RWPE2 (cell line): ENCODE results near the gene CD300LB.

Experiments
- ATAC-seq: fragments of 200-7000 bp; cut with Tn5 transposase; 3 replicates; pipeline ENCODE4 v1.9.1; 2021; ENCODE audit warnings: low read depth
- DNase-seq: peaks from one replicate; pipeline ENCODE4 v3.0.0-alpha.2; 2020; ENCODE audit warnings: low spot score
- H3K27ac ChIP-seq: fragments of 450-650 bp; 2 replicates; pipeline ENCODE4 v1.5.1; 2017; ENCODE audit warnings: mild to moderate bottlenecking; ENCODE audit not compliant: poor library complexity, severe bottlenecking
- H3K27me3 ChIP-seq: fragments of 250-450 bp; sonication (Bioruptor Pico); 2 replicates; pipeline ENCODE4 v1.5.1; 2021; ENCODE audit warnings: mild to moderate bottlenecking, moderate library complexity; ENCODE audit not compliant: insufficient read depth, poor library complexity, severe bottlenecking
- H3K36me3 ChIP-seq: fragments of 250-450 bp; sonication (Bioruptor Pico); 2 replicates; pipeline ENCODE4 v1.5.1; 2020; ENCODE audit warnings: low read depth, mild to moderate bottlenecking, moderate library complexity
- H3K4me1 ChIP-seq: fragments of 250-450 bp; sonication (Bioruptor Pico); 2 replicates; pipeline ENCODE4 v1.5.1; 2021; ENCODE audit warnings: mild to moderate bottlenecking, moderate library complexity; ENCODE audit not compliant: insufficient read depth, poor library complexity, severe bottlenecking
- H3K4me3 ChIP-seq: fragments of 250-450 bp; sonication (Bioruptor Pico); 2 replicates; pipeline ENCODE4 v1.5.1; 2021; ENCODE audit warnings: mild to moderate bottlenecking, moderate library complexity; ENCODE audit not compliant: severe bottlenecking
- H3K9me3 ChIP-seq: fragments of 250-450 bp; sonication (Bioruptor Pico); 2 replicates; pipeline ENCODE4 v1.5.1; 2021; ENCODE audit warnings: mild to moderate bottlenecking, moderate library complexity; ENCODE audit not compliant: severe bottlenecking
- CTCF ChIP-seq: fragments of 450-650 bp; IDR thresholded peaks from one replicate; pipeline ENCODE4 v1.5.1; 2017; ENCODE audit warnings: mild to moderate bottlenecking, moderate library complexity; ENCODE audit not compliant: poor library complexity, severe bottlenecking

CD300LB gene

GRCh38 chr17:74502861-74503260, 28.4 kb downstream of the CD300LB start:
- DNase-seq (no peak), ATAC-seq (no peak)
- H3K27me3 ChIP-seq, result no peaks in the 10 kb centered on the region

GRCh38 chr17:74499992-74500391, 31.3 kb downstream of the CD300LB start:
- no peak overlapping the region for H3K4me3 ChIP-seq
- no peaks in the 10 kb centered on the region for H3K36me3 ChIP-seq
- no peaks in the 10 kb centered on the region for H3K9me3 ChIP-seq
- no peak for TF ChIP-seq CTCF
- ATAC-seq, result no peak
- DNase-seq, result no peak
- H3K27me3 ChIP-seq, result no peaks in the 10 kb centered on the region
- H3K27ac ChIP-seq, result no peak overlapping the region
- H3K4me1 ChIP-seq, result no peaks in the 10 kb centered on the region

More at GRCh38 chr17:74502861-74503260, 28.4 kb downstream of the CD300LB start:
- TF ChIP-seq CTCF, result no peak
- no peak overlapping the region for H3K4me3 ChIP-seq
- H3K36me3 ChIP-seq, result no peaks in the 10 kb centered on the region
- H3K27ac ChIP-seq, result no peak overlapping the region
- H3K9me3 ChIP-seq, result no peaks in the 10 kb centered on the region
- H3K4me1 ChIP-seq, result no peaks in the 10 kb centered on the region

GRCh38 chr17:74497471-74497870, 33.8 kb downstream of the CD300LB start:
- TF ChIP-seq CTCF, result no peak
- Histone ChIP-seq H3K9me3 (no peaks in the 10 kb centered on the region), H3K27ac (no peak overlapping the region), H3K36me3 (no peaks in the 10 kb centered on the region), H3K4me3 (no peak overlapping the region), H3K27me3 (no peaks in the 10 kb centered on the region), H3K4me1 (no peaks in the 10 kb centered on the region)
- DNase-seq, result no peak
- no peak for ATAC-seq

GRCh38 chr17:74493331-74493833, 37.9 kb downstream of the CD300LB start:
- H3K27me3 ChIP-seq, result peaks cover 3% of the 10 kb centered on the region
- no peaks in the 10 kb centered on the region for H3K36me3 ChIP-seq
- DNase-seq, result no peak
- peak; percentile 86 for TF ChIP-seq CTCF
- peak; percentile 83 for ATAC-seq
- H3K27ac ChIP-seq, result no peak overlapping the region
- no peak overlapping the region for H3K4me3 ChIP-seq
- H3K9me3 ChIP-seq, result no peaks in the 10 kb centered on the region
- H3K4me1 ChIP-seq, result no peaks in the 10 kb centered on the region

GRCh38 chr17:74491626-74492025, 39.6 kb downstream of the CD300LB start:
- H3K36me3 ChIP-seq, result no peaks in the 10 kb centered on the region
- no peaks in the 10 kb centered on the region for H3K9me3 ChIP-seq
- H3K27ac ChIP-seq, result no peak overlapping the region
- TF ChIP-seq CTCF, result no peak
- no peaks in the 10 kb centered on the region for H3K4me1 ChIP-seq
- DNase-seq, result no peak
- no peak for ATAC-seq
- no peak overlapping the region for H3K4me3 ChIP-seq
- H3K27me3 ChIP-seq, result peaks cover 3% of the 10 kb centered on the region
